IgD-negative memory B cell (primary cell): Measurements from ENCODE around the gene CDC42BPA. TPM values are rescaled to one million over a fixed set of nuclear protein-coding genes. Genes with fewer than 3 reads are reported as not detected.
"Not testable (repeated sequence)": the region's sequence is repeated elsewhere in the genome, so short reads cannot be mapped to it uniquely, and the experiment has no call there.

ENCODE experiments used
- H3K27ac Mint-ChIP-seq, 3 donors: one replicate each; pipeline ENCODE4 v1.8.0; 2020 to 2022; ENCODE audit warnings: mild to moderate bottlenecking in 3 of 3, mixed read lengths in 3 of 3, moderate library complexity in 1 of 3
- H3K27me3 Mint-ChIP-seq: one replicate; pipeline ENCODE4 v1.8.0; 2021; ENCODE audit warnings: mixed read lengths
- H3K36me3 Mint-ChIP-seq: one replicate; pipeline ENCODE4 v1.8.0; 2020; ENCODE audit warnings: mild to moderate bottlenecking, mixed read lengths
- H3K4me1 Mint-ChIP-seq, 3 donors: one replicate each; pipeline ENCODE4 v1.8.0; 2020 to 2022; ENCODE audit warnings: mixed read lengths in 3 of 3, mild to moderate bottlenecking in 1 of 3
- H3K4me3 Mint-ChIP-seq, 4 donors: one replicate each; pipeline ENCODE4 v1.8.0; 2020 to 2022; ENCODE audit warnings: mild to moderate bottlenecking in 4 of 4, mixed read lengths in 4 of 4, moderate library complexity in 3 of 4
- H3K9me3 Mint-ChIP-seq, 3 donors: one replicate each; pipeline ENCODE4 v1.8.0; 2020 to 2021; ENCODE audit warnings: mixed read lengths in 3 of 3, mild to moderate bottlenecking in 1 of 3
- polyA plus RNA-seq: library from polyadenylated mRNA; unstranded; fragments of 300-500 nt; fragmentation: Illumina TruSeq; gene quantifications from one replicate; pipeline ENCODE4 v1.2.3, GENCODE V29; 2021

Gene CDC42BPA
- polyA plus RNA-seq, 1 donor from 2014 or later = not detected

DNA sequence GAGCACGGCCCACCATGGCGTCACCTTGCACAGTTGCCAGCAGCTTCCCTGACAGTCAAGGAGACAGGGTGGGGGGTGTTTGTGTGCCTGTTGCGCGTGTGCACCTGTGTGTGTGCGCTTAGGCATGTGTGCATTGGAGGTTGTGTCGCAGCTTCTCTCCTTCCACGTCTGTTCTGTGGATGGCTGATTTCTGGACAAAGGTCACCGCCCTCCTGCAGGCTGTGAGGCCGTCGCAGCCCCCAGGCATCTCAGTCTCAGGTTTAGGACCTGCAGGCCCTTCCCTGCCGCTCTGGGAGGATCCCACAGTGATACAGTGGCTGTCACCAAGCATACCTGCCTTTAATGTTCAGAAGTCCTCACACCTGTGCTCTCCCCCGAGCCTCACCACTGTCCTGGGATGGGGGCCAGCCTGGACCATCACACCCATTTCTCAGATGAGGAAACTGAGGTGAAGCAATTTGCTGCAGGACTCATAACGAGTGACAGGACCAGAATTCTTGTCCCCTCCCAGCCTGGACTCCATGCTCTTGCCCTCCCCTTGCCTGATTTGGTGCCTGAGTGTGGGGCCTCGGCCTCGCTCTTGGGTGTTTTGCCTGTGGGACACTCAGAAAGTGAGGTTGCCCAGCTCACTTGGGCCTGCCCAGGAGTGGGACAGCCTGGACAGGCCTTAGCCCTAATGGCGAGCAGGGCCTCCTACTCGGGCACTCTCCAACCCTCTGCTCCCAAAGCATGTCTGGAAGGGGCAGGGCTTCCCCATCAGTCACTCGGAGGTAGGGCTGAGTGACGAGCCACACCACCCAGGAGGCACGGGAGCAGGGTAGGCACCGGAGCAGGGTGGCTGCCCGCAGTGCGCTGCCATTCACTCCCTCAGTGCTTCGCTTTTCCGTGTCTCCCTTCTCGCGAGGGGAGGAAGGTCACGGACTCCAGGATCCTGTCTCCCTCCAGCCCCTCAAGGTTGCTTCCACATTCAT lies 355.6 kb downstream of the CDC42BPA start:
- no peak overlapping the region for H3K27ac Mint-ChIP-seq
- no peaks in the 10 kb centered on the region for H3K27me3 Mint-ChIP-seq
- no peak overlapping the region for H3K4me3 Mint-ChIP-seq
- peaks cover 14 to 21% (median 15%) of the 10 kb centered on the region in 3 donors for H3K4me1 Mint-ChIP-seq
- peaks cover 9% of the 10 kb centered on the region for H3K36me3 Mint-ChIP-seq
- H3K9me3 Mint-ChIP-seq = no peaks in the 10 kb centered on the region

DNA sequence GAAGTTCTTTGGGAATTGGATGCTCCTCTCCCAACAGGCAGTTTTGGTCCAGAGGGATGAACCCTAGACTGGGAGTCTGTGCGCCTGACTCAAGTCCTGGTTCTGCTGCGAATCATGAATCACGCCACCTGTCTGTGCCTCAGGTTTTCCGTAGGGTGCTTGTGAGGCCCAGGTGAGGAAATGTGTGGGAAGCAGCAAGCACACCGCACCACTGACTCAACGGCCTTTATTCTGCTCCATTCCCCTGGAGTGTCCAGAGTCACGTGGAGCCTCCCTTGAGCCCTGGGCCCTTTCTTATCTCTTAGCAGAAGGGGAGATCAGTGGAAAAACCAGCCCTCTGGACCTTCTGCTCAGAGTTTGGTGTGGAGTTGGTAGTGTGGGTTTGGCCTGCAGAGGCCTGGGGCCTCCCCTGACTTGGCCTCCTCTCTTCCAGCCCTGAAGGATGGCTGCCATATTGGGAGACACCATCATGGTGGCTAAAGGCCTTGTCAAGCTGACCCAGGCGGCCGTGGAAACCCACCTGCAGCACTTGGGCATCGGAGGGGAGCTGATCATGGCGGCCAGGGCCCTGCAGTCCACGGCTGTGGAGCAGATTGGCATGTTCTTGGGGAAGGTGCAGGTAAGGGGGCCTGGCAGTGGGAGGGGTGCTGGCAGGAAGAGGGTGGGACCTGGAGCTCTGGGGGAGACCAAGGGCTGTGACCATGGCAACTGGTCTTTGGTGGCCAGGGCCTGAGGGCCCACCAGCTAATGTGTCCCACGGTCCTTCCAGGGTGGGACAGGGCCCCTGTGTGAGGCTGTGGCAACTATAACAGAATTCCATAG lies 357.1 kb downstream of the CDC42BPA start:
- H3K9me3 Mint-ChIP-seq = no peaks in the 10 kb centered on the region
- no peak overlapping the region for H3K27ac Mint-ChIP-seq
- peaks cover 15 to 21% (median 17%) of the 10 kb centered on the region in 3 donors for H3K4me1 Mint-ChIP-seq

DNA sequence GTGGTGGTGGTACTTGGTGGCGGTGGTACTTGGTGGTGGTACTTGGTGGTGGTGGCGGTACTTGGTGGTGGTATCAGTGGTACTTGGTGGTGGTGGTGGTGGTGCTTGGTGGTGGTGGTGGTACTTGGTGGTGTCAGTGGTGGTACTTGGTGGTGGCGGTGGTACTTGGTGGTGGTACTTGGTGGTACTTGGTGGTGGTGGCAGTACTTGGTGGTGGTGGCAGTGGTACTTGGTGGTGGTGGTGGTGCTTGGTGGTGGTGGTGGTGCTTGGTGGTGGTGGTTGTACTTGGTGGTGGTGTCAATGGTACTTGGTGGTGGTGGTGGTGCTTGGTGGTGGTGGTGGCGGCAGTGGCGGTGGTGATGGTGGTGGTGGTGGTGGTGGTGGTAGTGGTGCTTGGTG lies 358.0 kb downstream of the CDC42BPA start:
- Mint-ChIP-seq H3K36me3 (peaks cover 1% of the 10 kb centered on the region), H3K4me3 (no peak overlapping the region), H3K9me3 (no peaks in the 10 kb centered on the region), H3K4me1 (peaks cover 15 to 21% (median 16%) of the 10 kb centered on the region in 3 donors), H3K27me3 (no peaks in the 10 kb centered on the region), H3K27ac (no peak overlapping the region)

More for the DNA sequence above, 357.1 kb downstream of the CDC42BPA start:
- peak overlapping the region in 1 of 4 donors; percentile 39 for H3K4me3 Mint-ChIP-seq
- peaks cover 4% of the 10 kb centered on the region for H3K36me3 Mint-ChIP-seq
- no peaks in the 10 kb centered on the region for H3K27me3 Mint-ChIP-seq

DNA sequence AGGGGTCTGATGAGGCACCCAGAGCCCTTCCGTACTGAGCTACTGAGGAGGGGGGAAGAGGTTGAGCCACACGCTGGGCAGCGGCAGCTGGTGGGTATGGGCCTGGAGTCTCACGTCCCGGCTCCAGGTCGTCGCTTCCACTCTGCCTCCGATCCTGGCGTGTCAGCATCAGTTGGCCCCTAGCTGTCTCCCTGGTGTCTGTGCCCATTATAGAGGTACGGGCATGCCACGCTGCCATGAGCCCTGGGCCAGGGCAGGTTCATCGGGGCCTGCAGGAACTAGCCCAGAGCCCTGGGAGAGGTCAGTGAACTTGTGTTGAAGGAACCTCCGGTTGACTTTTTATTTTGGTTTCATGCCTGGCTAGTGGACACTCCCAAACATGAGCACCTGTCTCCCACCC lies 360.0 kb downstream of the CDC42BPA start:
- H3K36me3 Mint-ChIP-seq = peaks cover 3% of the 10 kb centered on the region
- no peak overlapping the region for H3K4me3 Mint-ChIP-seq
- peak overlapping the region in 1 of 3 donors; percentile 86 for H3K27ac Mint-ChIP-seq
- no peaks in the 10 kb centered on the region for H3K9me3 Mint-ChIP-seq
- H3K4me1 Mint-ChIP-seq = peaks cover 18 to 20% (median 18%) of the 10 kb centered on the region in 3 donors
- H3K27me3 Mint-ChIP-seq = no peaks in the 10 kb centered on the region

DNA sequence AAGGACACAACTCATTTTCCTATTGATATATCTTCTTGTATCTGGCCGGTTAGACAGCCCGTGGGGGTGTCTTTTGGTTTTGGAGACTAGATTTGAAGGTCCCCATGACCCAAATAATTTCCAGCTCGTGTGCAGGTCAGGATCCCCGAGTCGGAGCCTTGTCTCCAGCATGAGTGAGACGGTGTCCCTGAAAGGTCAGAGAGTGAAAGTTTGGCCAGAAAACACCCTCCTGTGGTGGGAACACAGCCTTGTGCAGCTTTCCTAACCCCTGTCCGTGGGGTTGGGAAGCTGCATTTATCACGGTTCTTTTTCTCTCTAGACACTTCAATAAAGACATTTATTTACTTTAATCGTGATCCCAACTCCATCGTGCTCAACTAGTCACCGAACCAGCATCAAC lies 360.6 kb downstream of the CDC42BPA start:
- Mint-ChIP-seq H3K4me3 (no peak overlapping the region), H3K36me3 (peaks cover 3% of the 10 kb centered on the region), H3K4me1 (peaks cover 14 to 24% (median 18%) of the 10 kb centered on the region in 3 donors), H3K27ac (peak overlapping the region in 1 of 3 donors; percentile 86), H3K9me3 (no peaks in the 10 kb centered on the region), H3K27me3 (no peaks in the 10 kb centered on the region)

DNA sequence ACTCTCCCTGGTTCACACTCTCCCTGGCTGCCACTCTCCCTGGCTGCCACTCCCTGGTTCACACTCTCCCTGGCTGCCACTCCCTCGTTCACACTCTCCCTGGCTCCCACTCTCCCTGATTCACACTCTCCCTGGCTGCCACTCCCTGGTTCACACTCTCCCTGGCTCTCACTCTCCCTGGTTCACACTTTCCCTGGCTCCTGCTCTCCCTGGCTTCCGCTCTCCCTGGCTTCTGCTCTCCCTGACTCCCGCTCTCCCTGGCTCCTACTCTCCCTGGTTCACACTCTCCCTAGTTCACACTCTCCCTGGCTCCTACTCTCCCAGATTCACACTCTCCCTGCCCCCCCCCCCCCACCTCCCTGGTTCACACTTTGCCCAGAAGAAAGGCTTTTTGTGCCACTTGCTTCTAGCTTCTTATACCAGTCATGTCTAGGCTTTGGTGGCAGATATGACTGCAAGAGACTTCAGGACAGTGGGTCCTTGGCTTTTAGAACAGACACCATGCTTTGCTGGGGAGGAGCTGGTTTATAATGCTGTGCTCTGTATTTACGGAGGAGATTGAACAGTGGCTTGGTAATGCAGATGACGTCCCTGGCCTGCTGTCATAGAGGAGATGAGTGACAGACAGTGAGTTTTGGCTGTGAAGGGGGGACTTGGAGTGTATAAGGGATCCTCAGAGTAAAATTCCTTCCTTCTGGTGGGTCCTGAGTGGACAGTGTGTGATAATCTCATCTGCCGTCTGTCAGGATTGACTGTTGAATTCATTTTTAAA lies 361.2 kb downstream of the CDC42BPA start:
- Mint-ChIP-seq H3K36me3 (peaks cover 3% of the 10 kb centered on the region), H3K27ac (no peak overlapping the region), H3K4me1 (peaks cover 14 to 27% (median 19%) of the 10 kb centered on the region in 3 donors), H3K9me3 (no peaks in the 10 kb centered on the region), H3K4me3 (peak overlapping the region in 1 of 4 donors; percentile 54), H3K27me3 (no peaks in the 10 kb centered on the region)

DNA sequence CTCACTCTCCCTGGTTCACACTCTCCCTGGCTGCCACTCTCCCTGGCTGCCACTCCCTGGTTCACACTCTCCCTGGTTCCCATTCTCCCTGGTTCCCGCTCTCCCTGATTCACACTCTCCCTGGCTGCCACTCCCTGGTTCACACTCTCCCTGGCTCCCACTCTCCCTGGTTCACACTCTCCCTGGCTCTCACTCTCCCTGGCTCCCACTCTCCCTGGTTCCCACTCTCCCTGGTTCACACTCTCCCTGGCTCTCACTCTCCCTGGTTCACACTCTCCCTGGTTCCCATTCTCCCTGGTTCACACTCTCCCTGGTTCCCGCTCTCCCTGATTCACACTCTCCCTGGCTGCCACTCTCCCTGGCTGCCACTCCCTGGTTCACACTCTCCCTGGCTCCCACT lies 362.4 kb downstream of the CDC42BPA start:
- not testable (repeated sequence) for H3K27me3 Mint-ChIP-seq

DNA sequence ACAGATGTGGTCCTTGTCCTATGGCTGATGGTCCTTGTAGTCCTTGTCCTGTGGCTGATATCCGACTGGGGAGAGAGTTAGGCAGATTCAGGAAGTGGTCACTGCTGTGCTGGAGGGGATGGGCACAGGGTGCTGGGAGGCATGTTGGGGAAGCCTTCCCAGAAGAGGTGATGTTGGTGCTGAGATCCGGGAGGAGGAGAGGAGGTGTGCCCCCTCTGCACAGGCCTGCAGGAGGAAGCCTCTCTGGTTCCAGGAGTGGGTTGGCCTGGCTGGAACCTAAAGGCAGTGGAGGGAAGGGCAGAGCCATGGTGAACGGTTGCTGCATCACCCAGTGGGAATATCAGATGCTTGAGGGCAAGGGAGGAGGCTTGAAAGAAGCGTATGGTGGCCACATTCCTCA lies 363.5 kb downstream of the CDC42BPA start:
- Mint-ChIP-seq H3K4me1 (peaks cover 12 to 41% (median 24%) of the 10 kb centered on the region in 3 donors), H3K27ac (no peak overlapping the region), H3K9me3 (no peaks in the 10 kb centered on the region), H3K36me3 (peaks cover 3% of the 10 kb centered on the region), H3K4me3 (no peak overlapping the region), H3K27me3 (no peaks in the 10 kb centered on the region)

More for the DNA sequence above, 362.4 kb downstream of the CDC42BPA start:
- not testable (repeated sequence) for H3K27ac Mint-ChIP-seq, H3K4me3 Mint-ChIP-seq, H3K9me3 Mint-ChIP-seq, H3K36me3 Mint-ChIP-seq
- H3K4me1 Mint-ChIP-seq = peaks cover 14 to 33% (median 23%) of the 10 kb centered on the region in 3 donors

DNA sequence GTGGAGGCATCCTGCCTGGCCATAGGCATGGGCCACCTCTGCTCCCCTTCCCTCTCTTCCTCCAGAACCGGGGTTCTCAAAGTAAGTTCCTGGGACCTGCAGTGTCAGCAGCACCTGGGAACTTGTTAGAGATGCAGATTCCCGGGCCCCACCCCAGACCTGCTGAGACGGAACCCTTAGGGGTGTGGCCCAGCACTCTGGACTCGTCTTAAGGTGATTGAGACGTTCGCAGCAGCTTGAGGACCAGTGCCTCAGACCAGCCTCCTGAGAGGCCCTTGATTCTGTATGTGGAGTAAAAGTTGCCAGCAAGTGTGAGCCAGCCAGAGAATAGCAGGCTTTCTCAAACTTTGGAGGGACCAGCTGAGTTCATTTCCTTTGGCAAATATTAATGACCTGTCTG lies 364.0 kb downstream of the CDC42BPA start:
- no peaks in the 10 kb centered on the region for H3K27me3 Mint-ChIP-seq
- peaks cover 3% of the 10 kb centered on the region for H3K36me3 Mint-ChIP-seq
- peaks cover 9 to 45% (median 27%) of the 10 kb centered on the region in 3 donors for H3K4me1 Mint-ChIP-seq
- no peaks in the 10 kb centered on the region for H3K9me3 Mint-ChIP-seq
- H3K4me3 Mint-ChIP-seq = peak overlapping the region in 1 of 4 donors; percentile 22
- H3K27ac Mint-ChIP-seq = no peak overlapping the region

DNA sequence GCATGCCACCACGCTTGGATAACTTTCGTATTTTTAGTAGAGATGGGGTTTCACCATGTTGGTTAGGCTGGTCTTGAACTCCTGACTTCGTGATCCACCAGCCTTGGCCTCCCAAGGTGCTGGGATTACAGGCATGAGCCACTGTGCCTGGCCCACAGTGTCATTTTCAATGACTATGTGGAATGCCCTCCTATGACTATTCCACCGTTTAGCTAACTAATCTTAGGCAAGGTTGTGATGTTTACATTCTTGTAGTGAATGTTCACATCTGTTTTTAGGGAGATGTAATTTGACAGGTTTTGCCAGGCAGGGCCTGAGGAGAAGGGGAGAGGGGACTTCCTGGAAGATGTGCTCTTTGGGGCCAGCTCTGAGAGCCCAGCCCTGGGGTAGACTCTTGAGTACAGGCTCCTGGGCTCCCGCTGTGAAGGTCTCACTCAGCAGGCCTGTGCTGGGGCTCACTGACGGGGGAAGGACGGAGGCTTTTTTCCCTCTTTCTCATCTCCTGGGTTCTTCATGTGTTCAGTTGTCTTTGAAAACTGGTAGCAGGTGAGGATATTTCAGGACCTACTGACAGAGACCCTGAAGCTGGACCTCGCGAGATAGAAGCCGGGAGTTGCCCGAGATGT lies 365.0 kb downstream of the CDC42BPA start:
- Mint-ChIP-seq H3K36me3 (peaks cover 7% of the 10 kb centered on the region), H3K4me1 (peaks cover 13 to 41% (median 36%) of the 10 kb centered on the region in 3 donors), H3K27me3 (no peaks in the 10 kb centered on the region), H3K9me3 (peaks cover 0 to under 1% (median 0%) of the 10 kb centered on the region in 3 donors), H3K27ac (peak overlapping the region in 1 of 3 donors; percentile 48), H3K4me3 (no peak overlapping the region)

DNA sequence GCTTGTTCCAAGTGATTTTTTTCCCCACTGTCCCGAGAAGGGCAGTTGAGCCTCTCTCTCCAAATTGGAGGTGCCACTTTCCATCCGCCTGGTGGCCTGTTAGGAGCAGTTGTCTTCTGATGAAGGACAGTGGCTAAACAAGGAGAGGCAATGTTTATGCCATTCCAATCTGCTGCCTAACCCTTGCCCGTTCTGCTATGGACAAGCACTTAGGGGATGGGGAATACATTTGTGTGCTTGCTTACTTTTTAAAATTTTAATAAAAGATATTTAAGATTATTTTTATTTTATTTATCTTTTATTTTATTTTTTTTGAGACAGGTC lies 366.2 kb downstream of the CDC42BPA start:
- Mint-ChIP-seq H3K27ac (peak overlapping the region in 1 of 3 donors; percentile 23), H3K4me3 (peak overlapping the region in 1 of 4 donors; percentile 55), H3K36me3 (peaks cover 7% of the 10 kb centered on the region), H3K9me3 (peaks cover 0 to 3% (median 0%) of the 10 kb centered on the region in 3 donors), H3K4me1 (peaks cover 13 to 33% (median 30%) of the 10 kb centered on the region in 3 donors), H3K27me3 (no peaks in the 10 kb centered on the region)

DNA sequence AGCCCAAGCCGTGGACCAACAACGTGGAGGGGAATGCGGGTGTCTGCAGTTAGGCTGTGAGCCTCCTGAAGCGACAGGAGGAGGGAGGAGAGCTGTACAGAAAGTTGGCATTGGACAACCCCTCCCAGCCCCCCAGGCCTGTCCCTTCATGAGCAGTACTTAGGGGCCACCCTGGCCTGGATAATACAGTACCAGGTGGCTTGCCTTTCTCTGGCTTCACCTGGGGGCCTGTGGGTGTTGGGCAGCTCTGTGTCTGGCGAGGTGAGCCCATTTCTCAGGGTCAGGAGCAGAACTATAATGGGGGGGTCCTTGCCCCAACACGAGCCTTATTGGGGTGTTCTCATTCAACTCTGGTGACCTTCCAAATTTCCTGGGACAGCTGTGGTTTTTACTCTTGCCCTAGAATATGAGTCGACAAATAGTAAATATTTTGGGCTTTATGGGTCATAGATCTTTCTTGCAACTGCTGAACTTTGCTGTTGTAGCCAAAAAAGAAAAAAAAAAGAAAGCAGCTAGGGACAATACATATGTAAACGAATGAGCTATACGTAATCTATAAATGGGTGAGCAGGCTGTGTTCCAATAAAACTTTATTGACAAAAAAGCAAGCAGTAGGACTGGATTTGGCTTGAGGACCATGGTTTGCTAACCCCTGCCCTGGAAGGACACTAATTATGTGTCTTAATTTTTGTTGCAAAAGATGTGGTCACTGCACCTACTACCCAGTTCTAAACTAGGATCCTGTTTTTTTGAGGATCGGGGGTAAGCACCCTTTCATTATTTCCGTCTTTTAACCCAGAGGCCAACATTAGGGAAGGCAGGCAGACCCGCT lies 366.8 kb downstream of the CDC42BPA start:
- H3K4me1 Mint-ChIP-seq = peaks cover 13 to 39% (median 32%) of the 10 kb centered on the region in 3 donors
- peaks cover 0 to 3% (median 0%) of the 10 kb centered on the region in 3 donors for H3K9me3 Mint-ChIP-seq
- H3K27ac Mint-ChIP-seq = peak overlapping the region in 1 of 3 donors; percentile 23
- peak overlapping the region in 2 of 4 donors; percentile 14 to 54 for H3K4me3 Mint-ChIP-seq
- H3K27me3 Mint-ChIP-seq = no peaks in the 10 kb centered on the region
- peaks cover 9% of the 10 kb centered on the region for H3K36me3 Mint-ChIP-seq

DNA sequence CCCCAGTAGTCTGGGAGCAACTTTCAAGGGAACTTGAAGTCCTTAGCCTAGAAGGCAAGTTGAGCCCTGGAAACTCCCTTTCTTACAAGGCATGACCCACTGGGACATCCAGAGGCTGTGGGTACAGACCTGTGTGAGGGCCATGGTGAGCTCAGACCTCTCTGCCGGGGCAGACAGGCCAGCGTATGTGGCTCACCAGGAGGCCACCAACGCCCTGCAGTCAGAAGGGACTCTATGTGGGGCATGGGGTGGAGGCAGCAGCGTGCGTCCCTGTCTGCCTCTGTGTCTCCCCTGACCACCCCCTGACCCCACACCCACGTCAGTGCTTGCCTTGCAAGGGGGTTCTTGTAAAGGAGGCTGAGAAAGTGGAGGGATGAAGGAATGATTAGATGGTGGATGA lies 367.4 kb downstream of the CDC42BPA start:
- Mint-ChIP-seq H3K27ac (no peak overlapping the region), H3K27me3 (no peaks in the 10 kb centered on the region), H3K9me3 (peaks cover 0 to 3% (median 0%) of the 10 kb centered on the region in 3 donors), H3K4me3 (peak overlapping the region in 1 of 4 donors; percentile 54), H3K4me1 (peaks cover 16 to 41% (median 36%) of the 10 kb centered on the region in 3 donors), H3K36me3 (peaks cover 10% of the 10 kb centered on the region)
